ENCODE measurements around the gene SH3PXD2B.

Gene SH3PXD2B

DNA sequence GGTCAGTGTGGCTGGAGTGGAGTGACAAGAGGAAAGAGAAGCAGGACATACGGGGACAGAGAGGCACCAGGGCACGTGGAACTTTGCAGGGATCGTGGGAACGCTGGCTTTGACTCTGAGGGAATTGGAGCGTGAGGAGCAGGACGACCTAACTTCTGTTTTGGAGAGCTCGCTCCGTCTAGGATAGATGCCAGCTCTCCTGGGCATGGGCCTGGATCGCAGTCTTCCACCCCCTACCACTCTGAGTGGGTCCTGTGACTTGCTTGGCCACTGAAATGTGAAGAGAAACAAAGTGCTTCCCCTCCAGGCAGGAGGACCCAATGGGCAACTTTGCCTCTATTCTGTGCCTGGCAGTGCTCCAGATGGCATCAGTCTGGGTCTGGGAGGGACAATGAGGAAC is 8.7 kb upstream of the SH3PXD2B start:
- no peak for FAIRE-seq
- no peak for TF ChIP-seq POLR2AphosphoS5 (IDR thresholded peaks at IDR 0.05; ENCODE audit: low read depth, low read length)
- no peak for TF ChIP-seq TAF1 (IDR thresholded peaks at IDR 0.05; ENCODE audit: borderline replicate concordance, low read depth, low read length)
- TF ChIP-seq POLR2A (IDR thresholded peaks at IDR 0.05; ENCODE audit: low read depth, low read length): no peak

DNA sequence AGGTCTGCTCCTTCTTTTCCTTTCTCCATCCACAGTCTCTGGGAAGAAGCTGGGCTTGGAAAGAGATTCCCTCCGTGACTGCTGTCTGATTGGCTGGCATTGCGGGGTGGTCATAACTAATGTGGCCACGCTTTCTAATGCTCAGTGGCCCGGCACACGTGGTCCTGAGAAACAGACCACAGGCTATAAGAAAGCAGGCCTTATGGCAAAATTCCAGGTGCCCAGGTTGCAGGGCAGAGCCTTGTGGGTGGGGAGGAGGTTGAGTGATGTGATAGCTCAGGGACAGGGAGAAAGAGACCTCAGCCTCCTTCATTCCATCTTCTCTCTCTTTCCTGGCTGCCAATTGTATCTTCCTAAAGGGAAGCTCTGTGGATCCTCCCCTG is 5.4 kb upstream of the SH3PXD2B start:
- DNase-seq (ENCODE audit: insufficient read length) (no peak), FAIRE-seq (no peak)
- no peak for TF ChIP-seq POLR2AphosphoS5 (IDR thresholded peaks at IDR 0.05; ENCODE audit: low read depth, low read length)
- no peak for TF ChIP-seq TAF1 (IDR thresholded peaks at IDR 0.05; ENCODE audit: borderline replicate concordance, low read depth, low read length)
- no peak for TF ChIP-seq POLR2A (IDR thresholded peaks at IDR 0.05; ENCODE audit: low read depth, low read length)

More for the DNA sequence above, 8.7 kb upstream of the SH3PXD2B start:
- no peak for DNase-seq (ENCODE audit: insufficient read length)

DNA sequence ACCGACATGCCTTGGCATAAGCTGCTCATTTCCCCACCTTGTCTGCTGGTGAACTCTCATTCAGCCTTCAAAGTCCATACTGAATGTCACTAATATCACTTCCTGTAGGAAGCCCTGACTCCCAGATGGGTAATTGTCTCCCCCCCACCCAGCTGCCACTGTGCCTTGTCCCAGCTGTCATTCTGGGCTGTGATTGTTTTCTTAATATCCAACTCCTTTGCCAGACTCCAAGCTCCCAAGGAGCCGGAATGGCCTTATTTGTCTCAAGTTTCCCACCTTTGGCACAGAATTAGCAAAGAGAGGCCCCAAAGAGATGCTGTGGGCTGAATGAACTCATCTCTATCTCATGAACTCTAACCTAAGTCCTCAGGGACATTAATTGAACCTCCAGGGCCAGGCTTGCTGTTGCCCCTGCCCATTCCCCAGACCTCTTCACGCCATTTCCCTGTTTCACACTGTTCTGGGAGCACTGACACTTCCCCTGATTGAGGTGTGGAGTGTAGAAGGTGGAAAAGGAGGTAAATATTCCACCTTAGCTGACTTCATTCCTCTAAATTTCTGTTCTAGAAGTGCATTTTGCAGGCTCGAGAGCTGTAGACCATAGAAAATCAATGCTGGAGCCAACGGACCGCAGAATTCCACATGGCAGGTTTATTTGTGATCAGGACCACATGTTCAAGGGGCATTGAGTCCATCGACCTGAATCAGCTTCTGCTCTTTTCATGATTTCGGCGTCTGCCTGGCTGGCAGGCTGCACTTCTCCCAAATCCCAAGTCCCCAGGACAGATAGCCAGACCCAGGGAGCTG is 4.9 kb upstream of the SH3PXD2B start:
- no peak for DNase-seq (ENCODE audit: insufficient read length)
- TF ChIP-seq POLR2AphosphoS5 (IDR thresholded peaks at IDR 0.05; ENCODE audit: low read depth, low read length) (no peak), TAF1 (IDR thresholded peaks at IDR 0.05; ENCODE audit: borderline replicate concordance, low read depth, low read length) (no peak), POLR2A (IDR thresholded peaks at IDR 0.05; ENCODE audit: low read depth, low read length) (no peak)
- FAIRE-seq: no peak

DNA sequence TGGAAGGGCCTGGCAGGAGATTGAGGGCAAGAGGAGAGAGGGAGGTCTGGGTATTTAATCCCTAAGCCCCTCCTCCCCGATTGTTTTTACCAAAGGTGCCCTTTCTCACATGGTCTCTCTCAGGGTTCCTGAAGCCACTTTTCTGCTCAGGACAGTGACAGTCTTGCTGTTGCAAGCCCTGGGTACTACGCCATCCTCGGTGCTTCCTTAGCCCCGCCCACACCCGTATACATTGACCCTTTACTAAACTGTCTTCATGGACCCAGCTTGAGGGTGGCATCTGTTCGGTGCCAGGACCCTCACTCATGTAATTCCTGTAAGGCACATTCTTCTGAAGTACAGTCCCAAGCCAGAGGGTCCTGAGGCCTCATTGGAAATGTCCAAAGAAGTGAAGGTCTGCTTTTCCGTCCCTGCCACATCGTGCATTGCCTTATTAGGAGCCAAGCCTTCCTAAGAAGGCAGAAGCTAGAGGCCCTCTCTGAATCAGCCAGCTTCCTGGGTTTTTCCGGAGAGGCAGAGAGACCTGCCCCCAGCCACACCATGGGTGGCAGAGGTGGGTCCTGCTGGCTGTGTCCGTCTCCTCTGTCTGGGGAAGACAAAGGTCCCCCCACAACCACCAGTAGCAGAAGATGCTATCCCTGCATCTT is 1.9 kb upstream of the SH3PXD2B start:
- no peak for DNase-seq (ENCODE audit: insufficient read length)
- FAIRE-seq: no peak
- no peak for TF ChIP-seq POLR2AphosphoS5 (IDR thresholded peaks at IDR 0.05; ENCODE audit: low read depth, low read length)

DNA sequence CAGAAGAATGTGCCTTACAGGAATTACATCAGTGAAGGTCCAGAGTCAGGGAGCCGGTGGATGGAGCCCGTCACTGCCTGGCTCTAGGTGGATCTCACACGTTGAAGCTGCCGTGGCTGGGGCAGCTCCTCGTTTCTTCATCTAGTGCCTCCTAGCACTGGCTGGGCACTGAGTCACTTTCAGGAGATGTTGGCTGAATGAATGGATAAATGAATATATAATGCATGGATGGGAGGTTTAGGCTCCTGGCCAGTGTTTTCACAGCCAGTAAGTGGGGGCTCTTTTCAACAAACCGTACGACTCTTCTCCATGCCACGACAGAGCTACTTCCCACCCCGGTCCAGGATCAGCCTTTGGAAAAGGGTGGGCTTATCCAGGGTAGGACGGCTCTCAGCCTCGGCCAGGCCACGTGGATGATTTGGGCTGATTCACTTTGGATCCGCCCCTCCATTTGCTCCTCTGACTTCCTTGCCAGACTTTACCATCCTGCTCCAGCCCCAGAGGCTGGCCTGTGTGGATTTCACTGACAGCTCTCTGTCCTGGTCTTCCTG is 1.3 kb upstream of the SH3PXD2B start:
- DNase-seq (ENCODE audit: insufficient read length) (no peak), FAIRE-seq (no peak)
- TF ChIP-seq POLR2AphosphoS5 (IDR thresholded peaks at IDR 0.05; ENCODE audit: low read depth, low read length): no peak

GRCh38 chr5:172455087-172455381 is 709 bp upstream of the SH3PXD2B start:
- no peak for DNase-seq (ENCODE audit: insufficient read length)
- TF ChIP-seq POLR2A (IDR thresholded peaks at IDR 0.05; ENCODE audit: low read depth, low read length) (no peak), POLR2AphosphoS5 (IDR thresholded peaks at IDR 0.05; ENCODE audit: low read depth, low read length) (no peak), TAF1 (IDR thresholded peaks at IDR 0.05; ENCODE audit: borderline replicate concordance, low read depth, low read length) (no peak)
- FAIRE-seq: no peak

GRCh38 chr5:172453986-172454357 is 353 bp downstream of the SH3PXD2B start:
- TF ChIP-seq POLR2A (IDR thresholded peaks at IDR 0.05; ENCODE audit: low read depth, low read length): no peak
- TF ChIP-seq TAF1 (IDR thresholded peaks at IDR 0.05; ENCODE audit: borderline replicate concordance, low read depth, low read length): no peak
- TF ChIP-seq POLR2AphosphoS5 (IDR thresholded peaks at IDR 0.05; ENCODE audit: low read depth, low read length): no peak
- FAIRE-seq (no peak), DNase-seq (ENCODE audit: insufficient read length) (no peak)

DNA sequence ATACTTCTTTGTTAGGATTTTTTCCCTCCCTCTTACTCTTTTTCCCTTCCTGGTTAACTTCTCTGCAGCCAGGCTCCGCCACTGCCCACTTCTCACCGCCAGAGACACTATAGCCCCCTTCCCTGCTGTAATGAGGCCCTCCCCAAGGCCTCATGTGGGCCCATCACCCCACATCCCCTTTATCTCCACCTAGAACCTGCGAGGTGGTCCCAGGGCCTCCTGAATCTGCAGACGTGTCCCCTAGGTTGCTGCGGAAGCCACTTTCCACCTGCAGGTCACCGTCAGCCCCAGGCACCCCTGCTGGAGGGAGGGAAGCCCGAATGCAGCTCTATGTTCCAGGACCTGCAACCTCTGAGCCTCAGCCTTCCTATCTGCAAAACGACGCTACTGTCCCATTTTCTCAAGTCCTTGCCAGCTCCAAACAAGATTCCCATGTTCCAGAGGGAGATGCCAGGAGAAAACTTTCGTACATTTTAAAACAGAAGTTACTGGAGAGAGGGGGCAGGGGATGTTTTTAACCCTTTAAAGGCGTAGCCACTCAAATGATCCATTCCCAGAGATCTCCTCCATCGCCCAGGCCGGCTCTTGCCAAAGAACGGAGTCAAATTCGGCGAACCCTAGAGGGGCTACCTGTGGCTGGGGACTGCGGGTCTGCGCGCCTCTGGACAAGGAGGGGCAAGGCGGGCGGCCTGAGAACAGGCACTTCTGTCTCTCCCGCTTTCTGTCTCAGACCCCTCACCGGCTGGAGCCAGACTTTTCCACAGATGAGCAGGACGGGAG is 929 bp downstream of the SH3PXD2B start:
- DNase-seq (ENCODE audit: insufficient read length) (no peak), FAIRE-seq (no peak)
- no peak for TF ChIP-seq TAF1 (IDR thresholded peaks at IDR 0.05; ENCODE audit: borderline replicate concordance, low read depth, low read length)
- no peak for TF ChIP-seq POLR2A (IDR thresholded peaks at IDR 0.05; ENCODE audit: low read depth, low read length)
- no peak for TF ChIP-seq POLR2AphosphoS5 (IDR thresholded peaks at IDR 0.05; ENCODE audit: low read depth, low read length)

GRCh38 chr5:172452398-172453205 is 1.7 kb downstream of the SH3PXD2B start:
- FAIRE-seq (no peak), DNase-seq (ENCODE audit: insufficient read length) (no peak)
- TF ChIP-seq POLR2A (IDR thresholded peaks at IDR 0.05; ENCODE audit: low read depth, low read length) (no peak), POLR2AphosphoS5 (IDR thresholded peaks at IDR 0.05; ENCODE audit: low read depth, low read length) (no peak), TAF1 (IDR thresholded peaks at IDR 0.05; ENCODE audit: borderline replicate concordance, low read depth, low read length) (no peak)

DNA sequence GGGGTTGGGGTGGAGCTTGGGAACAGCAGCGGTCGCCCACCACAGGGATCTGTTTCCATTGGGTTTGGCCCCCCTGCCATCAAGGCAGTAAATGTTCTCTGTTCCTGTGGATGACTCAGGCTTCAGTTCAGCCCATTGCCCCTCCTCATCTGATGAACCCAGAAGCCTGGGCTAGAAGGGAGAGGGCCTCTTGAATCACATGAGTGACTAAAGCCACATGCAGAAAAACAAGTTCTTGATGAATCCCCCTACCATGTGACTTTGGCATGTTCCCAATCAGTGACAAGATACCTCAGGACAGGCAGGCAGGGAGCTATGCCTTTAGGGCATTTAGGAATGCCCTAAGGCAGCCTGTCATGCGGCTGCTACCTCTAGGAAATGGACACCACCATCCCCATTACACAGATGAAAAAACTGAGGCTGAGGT is 2.5 kb downstream of the SH3PXD2B start:
- no peak for DNase-seq (ENCODE audit: insufficient read length)
- FAIRE-seq: no peak
- no peak for TF ChIP-seq TAF1 (IDR thresholded peaks at IDR 0.05; ENCODE audit: borderline replicate concordance, low read depth, low read length)
- no peak for TF ChIP-seq POLR2A (IDR thresholded peaks at IDR 0.05; ENCODE audit: low read depth, low read length)
- TF ChIP-seq POLR2AphosphoS5 (IDR thresholded peaks at IDR 0.05; ENCODE audit: low read depth, low read length): no peak

Measured in GM12892 (cell line).